Activated naive CD8-positive, alpha-beta T cell (primary cell): ENCODE data around the gene MAST1.
A peak's percentile ranks its signal among the peaks of the same experiment; 100 is the strongest.

ENCODE experiments used
- H3K27ac Mint-ChIP-seq: one replicate; pipeline ENCODE4 v1.8.0; 2021; ENCODE audit warnings: mixed read lengths
- H3K27me3 Mint-ChIP-seq: one replicate; pipeline ENCODE4 v1.8.0; 2021; ENCODE audit warnings: mixed read lengths
- H3K36me3 Mint-ChIP-seq: one replicate; pipeline ENCODE4 v1.8.0; 2021; ENCODE audit warnings: mixed read lengths
- H3K4me1 Mint-ChIP-seq: one replicate; pipeline ENCODE4 v1.8.0; 2021; ENCODE audit warnings: low read depth, mixed read lengths
- H3K4me3 Mint-ChIP-seq: one replicate; pipeline ENCODE4 v1.8.0; 2021; ENCODE audit warnings: mild to moderate bottlenecking, mixed read lengths
- H3K9me3 Mint-ChIP-seq: one replicate; pipeline ENCODE4 v1.8.0; 2021; ENCODE audit warnings: low read depth, mixed read lengths

MAST1 gene

DNA sequence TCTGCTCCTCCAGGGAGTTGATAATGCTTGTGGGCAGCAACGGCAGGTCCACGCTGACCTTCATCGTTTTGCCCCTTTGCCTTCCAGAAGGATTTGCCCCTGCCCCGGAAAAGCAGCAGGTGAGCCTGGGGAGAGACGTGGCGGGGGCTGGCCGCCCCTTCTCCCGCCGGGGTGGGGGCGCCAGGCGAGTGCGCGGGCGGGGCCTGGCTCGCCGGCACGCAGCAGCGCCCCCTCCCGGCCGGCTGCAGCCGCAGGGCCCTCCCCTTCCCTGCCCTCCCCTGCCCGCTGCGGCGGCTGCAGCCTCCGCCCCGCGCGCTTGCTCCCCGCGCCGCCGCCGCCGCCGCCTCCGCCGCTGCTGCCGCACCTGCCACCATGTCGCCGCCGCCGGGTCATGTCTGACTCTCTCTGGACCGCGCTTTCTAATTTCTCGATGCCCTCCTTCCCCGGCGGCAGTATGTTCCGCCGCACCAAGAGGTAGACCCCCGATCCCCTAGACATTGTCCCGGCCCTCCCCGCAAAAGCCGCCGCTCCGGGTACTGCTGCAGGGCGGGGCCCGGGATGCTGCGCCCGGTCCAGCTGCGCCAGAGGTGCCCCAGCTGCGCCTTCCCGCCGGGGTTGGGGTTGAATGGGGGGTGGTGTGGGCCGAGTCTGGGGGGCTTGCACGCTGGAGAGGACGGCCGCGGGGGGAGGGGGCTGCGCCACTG lies at the start of gene MAST1:
TSS of gene MAST1 (plus strand) at position 334 of the 704 bp plus-strand sequence. CDS start at position 392, 58 bp downstream.
- Mint-ChIP-seq H3K36me3 (peaks cover 3% of the 10 kb centered on the region), H3K27me3 (peaks cover 59% of the 10 kb centered on the region), H3K9me3 (no peaks in the 10 kb centered on the region), H3K4me3 (peak within 1 kb of the TSS; percentile 84), H3K27ac (no peak within 1 kb of the TSS), H3K4me1 (peaks cover 42% of the 10 kb centered on the region)

GRCh38 chr19:12788682-12789097 lies 49.6 kb upstream of the MAST1 start:
- Mint-ChIP-seq H3K9me3 (no peaks in the 10 kb centered on the region), H3K4me1 (peaks cover 22% of the 10 kb centered on the region), H3K27ac (peak overlapping the region; percentile 88), H3K4me3 (peak overlapping the region; percentile 83), H3K27me3 (no peaks in the 10 kb centered on the region), H3K36me3 (no peaks in the 10 kb centered on the region)

- Mint-ChIP-seq H3K36me3 (no peaks in the 10 kb centered on the region), H3K27me3 (no peaks in the 10 kb centered on the region), H3K9me3 (no peaks in the 10 kb centered on the region), H3K27ac (peak overlapping the region; percentile 88), H3K4me3 (peak overlapping the region; percentile 83), H3K4me1 (peaks cover 26% of the 10 kb centered on the region)
Observed at GRCh38 chr19:12789098-12789903, 49.0 kb upstream of the MAST1 start.

DNA sequence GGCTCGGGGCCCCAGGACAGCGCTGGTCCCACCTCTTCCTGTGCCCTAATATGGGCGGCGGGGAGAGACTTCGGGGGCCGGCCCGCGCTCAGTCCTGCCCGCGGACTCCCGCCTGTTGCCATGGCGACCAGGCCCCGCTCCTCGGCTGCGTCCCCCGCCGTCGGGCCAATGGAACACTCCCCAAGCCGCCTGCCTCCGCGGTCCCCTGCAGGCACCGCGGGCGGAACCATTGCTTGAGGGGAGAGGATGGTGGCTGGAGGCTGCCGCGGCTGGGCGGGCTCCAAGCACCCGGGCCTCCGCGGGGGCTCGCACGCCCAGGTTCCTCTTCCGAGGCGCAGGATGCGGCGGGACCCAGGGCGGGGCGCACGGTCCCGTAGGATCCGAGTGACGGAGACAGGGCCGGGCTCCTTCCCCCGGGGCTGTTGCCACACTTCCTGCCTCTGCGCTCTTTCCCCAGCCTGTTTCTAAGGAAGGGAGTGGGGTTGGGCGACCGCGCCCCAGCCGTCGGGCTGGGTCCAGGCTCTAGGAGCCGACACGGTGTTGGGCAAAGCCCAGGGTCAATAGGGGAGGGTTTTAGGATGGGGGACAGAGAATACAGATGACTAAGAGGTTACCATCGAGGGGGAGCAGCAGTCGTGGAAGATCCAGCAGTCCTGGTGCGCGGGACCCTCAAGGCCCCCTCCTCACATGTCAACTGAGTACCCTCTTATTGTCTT lies 48.3 kb upstream of the MAST1 start:
- Mint-ChIP-seq H3K4me1 (peaks cover 32% of the 10 kb centered on the region), H3K27ac (peak overlapping the region; percentile 90), H3K9me3 (no peaks in the 10 kb centered on the region), H3K36me3 (no peaks in the 10 kb centered on the region), H3K27me3 (no peaks in the 10 kb centered on the region), H3K4me3 (peak overlapping the region; percentile 89)

GRCh38 chr19:12790628-12791344 lies 47.5 kb upstream of the MAST1 start:
- Mint-ChIP-seq H3K27ac (peak overlapping the region; percentile 90), H3K4me1 (peaks cover 35% of the 10 kb centered on the region), H3K4me3 (peak overlapping the region; percentile 89), H3K36me3 (no peaks in the 10 kb centered on the region), H3K27me3 (no peaks in the 10 kb centered on the region), H3K9me3 (no peaks in the 10 kb centered on the region)

GRCh38 chr19:12791345-12792050 lies 46.8 kb upstream of the MAST1 start, which contains the start of gene JUNB:
Gene JUNB (plus strand): TSS chr19:12791486. CDS start chr19:12791772, 286 bp downstream.
- peak within 1 kb of the TSS; percentile 97 for H3K27ac Mint-ChIP-seq
- no peaks in the 10 kb centered on the region for H3K27me3 Mint-ChIP-seq
- H3K4me3 Mint-ChIP-seq: peak within 1 kb of the TSS; percentile 95
- no peaks in the 10 kb centered on the region for H3K9me3 Mint-ChIP-seq
- H3K4me1 Mint-ChIP-seq: peaks cover 42% of the 10 kb centered on the region
- H3K36me3 Mint-ChIP-seq: no peaks in the 10 kb centered on the region

DNA sequence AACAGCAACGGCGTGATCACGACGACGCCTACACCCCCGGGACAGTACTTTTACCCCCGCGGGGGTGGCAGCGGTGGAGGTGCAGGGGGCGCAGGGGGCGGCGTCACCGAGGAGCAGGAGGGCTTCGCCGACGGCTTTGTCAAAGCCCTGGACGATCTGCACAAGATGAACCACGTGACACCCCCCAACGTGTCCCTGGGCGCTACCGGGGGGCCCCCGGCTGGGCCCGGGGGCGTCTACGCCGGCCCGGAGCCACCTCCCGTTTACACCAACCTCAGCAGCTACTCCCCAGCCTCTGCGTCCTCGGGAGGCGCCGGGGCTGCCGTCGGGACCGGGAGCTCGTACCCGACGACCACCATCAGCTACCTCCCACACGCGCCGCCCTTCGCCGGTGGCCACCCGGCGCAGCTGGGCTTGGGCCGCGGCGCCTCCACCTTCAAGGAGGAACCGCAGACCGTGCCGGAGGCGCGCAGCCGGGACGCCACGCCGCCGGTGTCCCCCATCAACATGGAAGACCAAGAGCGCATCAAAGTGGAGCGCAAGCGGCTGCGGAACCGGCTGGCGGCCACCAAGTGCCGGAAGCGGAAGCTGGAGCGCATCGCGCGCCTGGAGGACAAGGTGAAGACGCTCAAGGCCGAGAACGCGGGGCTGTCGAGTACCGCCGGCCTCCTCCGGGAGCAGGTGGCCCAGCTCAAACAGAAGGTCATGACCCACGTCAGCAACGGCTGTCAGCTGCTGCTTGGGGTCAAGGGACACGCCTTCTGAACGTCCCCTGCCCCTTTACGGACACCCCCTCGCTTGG lies 46.1 kb upstream of the MAST1 start:
- Mint-ChIP-seq H3K9me3 (no peaks in the 10 kb centered on the region), H3K36me3 (no peaks in the 10 kb centered on the region), H3K4me1 (peaks cover 41% of the 10 kb centered on the region), H3K27ac (peak overlapping the region; percentile 97), H3K27me3 (no peaks in the 10 kb centered on the region), H3K4me3 (peak overlapping the region; percentile 95)

GRCh38 chr19:12792853-12793289 lies 45.4 kb upstream of the MAST1 start:
- Mint-ChIP-seq H3K4me3 (peak overlapping the region; percentile 95), H3K4me1 (peaks cover 41% of the 10 kb centered on the region), H3K9me3 (no peaks in the 10 kb centered on the region), H3K36me3 (no peaks in the 10 kb centered on the region), H3K27me3 (no peaks in the 10 kb centered on the region), H3K27ac (peak overlapping the region; percentile 97)

GRCh38 chr19:12793290-12794195 lies 44.8 kb upstream of the MAST1 start:
- H3K9me3 Mint-ChIP-seq: no peaks in the 10 kb centered on the region
- H3K4me1 Mint-ChIP-seq: peaks cover 41% of the 10 kb centered on the region
- H3K27ac Mint-ChIP-seq: peak overlapping the region; percentile 97
- H3K27me3 Mint-ChIP-seq: no peaks in the 10 kb centered on the region
- H3K36me3 Mint-ChIP-seq: no peaks in the 10 kb centered on the region
- peak overlapping the region; percentile 95 for H3K4me3 Mint-ChIP-seq

GRCh38 chr19:12794196-12794941 lies 43.9 kb upstream of the MAST1 start:
- Mint-ChIP-seq H3K36me3 (no peaks in the 10 kb centered on the region), H3K4me3 (peak overlapping the region; percentile 86), H3K27me3 (no peaks in the 10 kb centered on the region), H3K9me3 (no peaks in the 10 kb centered on the region), H3K27ac (peak overlapping the region; percentile 93), H3K4me1 (peaks cover 34% of the 10 kb centered on the region)

- H3K4me1 Mint-ChIP-seq: peaks cover 37% of the 10 kb centered on the region
- H3K4me3 Mint-ChIP-seq: peak overlapping the region; percentile 86
- peak overlapping the region; percentile 93 for H3K27ac Mint-ChIP-seq
Observed at GRCh38 chr19:12794971-12795381, 43.3 kb upstream of the MAST1 start.

More at GRCh38 chr19:12794971-12795381, 43.3 kb upstream of the MAST1 start:
- Mint-ChIP-seq H3K36me3 (no peaks in the 10 kb centered on the region), H3K27me3 (no peaks in the 10 kb centered on the region), H3K9me3 (no peaks in the 10 kb centered on the region)
